ENCODE data around the gene CGRRF1.

The CGRRF1 gene

GRCh38 chr14:54509546-54510501, at the start of gene CGRRF1:
TSS of gene CGRRF1 (plus strand) at chr14:54509906. CDS start at chr14:54509960, 54 bp downstream.
- DNase-seq = peak; percentile 88

GRCh38 chr14:54462048-54462447, 47.7 kb upstream of the CGRRF1 start:
- DNase-seq = no peak

- DNase-seq = no peak
Measured at GRCh38 chr14:54465654-54466053, 44.1 kb upstream of the CGRRF1 start.

- DNase-seq = no peak
Measured at GRCh38 chr14:54467280-54467679, 42.4 kb upstream of the CGRRF1 start.

- no peak for DNase-seq
Measured at GRCh38 chr14:54470701-54471100, 39.0 kb upstream of the CGRRF1 start.

GRCh38 chr14:54471641-54472040, 38.1 kb upstream of the CGRRF1 start:
- no peak for DNase-seq

GRCh38 chr14:54472315-54472714, 37.4 kb upstream of the CGRRF1 start:
- DNase-seq = no peak

GRCh38 chr14:54474232-54474793, 35.4 kb upstream of the CGRRF1 start:
- no peak for DNase-seq

GRCh38 chr14:54475187-54475899, 34.4 kb upstream of the CGRRF1 start:
- DNase-seq = no peak

GRCh38 chr14:54475911-54476310, 33.8 kb upstream of the CGRRF1 start:
- no peak for DNase-seq

GRCh38 chr14:54478636-54479215, 31.0 kb upstream of the CGRRF1 start:
- no peak for DNase-seq

- no peak for DNase-seq
Measured at GRCh38 chr14:54480830-54481562, 28.7 kb upstream of the CGRRF1 start.

- DNase-seq = no peak
Measured at GRCh38 chr14:54481695-54482094, 28.0 kb upstream of the CGRRF1 start.

GRCh38 chr14:54483073-54483745, 26.5 kb upstream of the CGRRF1 start:
- no peak for DNase-seq

- no peak for DNase-seq
Measured at GRCh38 chr14:54483846-54484245, 25.9 kb upstream of the CGRRF1 start.

GRCh38 chr14:54486685-54487084, 23.0 kb upstream of the CGRRF1 start:
- no peak for DNase-seq

- no peak for DNase-seq
Measured at GRCh38 chr14:54487771-54488170, 21.9 kb upstream of the CGRRF1 start.

- no peak for DNase-seq
Measured at GRCh38 chr14:54488318-54488645, 21.4 kb upstream of the CGRRF1 start.

- DNase-seq = peak; percentile 80
Measured at GRCh38 chr14:54488646-54489317, 20.9 kb upstream of the CGRRF1 start, which contains the start of gene GMFB. TSS of gene GMFB (minus strand) at chr14:54488980. CDS start at chr14:54488927, 53 bp downstream.

GRCh38 chr14:54489318-54489683, 20.4 kb upstream of the CGRRF1 start:
- no peak for DNase-seq

- DNase-seq = no peak
Measured at GRCh38 chr14:54489731-54490444, 19.8 kb upstream of the CGRRF1 start.

Data from activated CD4-positive, alpha-beta T cell treated with anti-CD3 and anti-CD28 coated beads for 1 hour (primary cell).